Dendritic cell treated with granulocyte-macrophage colony-stimulating factor and Interleukin-4, amounts not matched to agents 40 ng/mL and 50 ng/mL, for 4 days (primary cell): Measurements from ENCODE around the gene FAM107B.
"Not testable (repeated sequence)": the region's sequence is repeated elsewhere in the genome, so short reads cannot be mapped to it uniquely, and the experiment has no call there.

ENCODE experiments used
- H3K27ac Mint-ChIP-seq: one replicate; pipeline ENCODE4 v1.8.0; 2022; ENCODE audit warnings: mild to moderate bottlenecking, mixed read lengths
- H3K27me3 Mint-ChIP-seq: one replicate; pipeline ENCODE4 v1.8.0; 2022; ENCODE audit warnings: mild to moderate bottlenecking, mixed read lengths
- H3K36me3 Mint-ChIP-seq: one replicate; pipeline ENCODE4 v1.8.0; 2022; ENCODE audit warnings: low read depth, mixed read lengths
- H3K4me1 Mint-ChIP-seq: one replicate; pipeline ENCODE4 v1.8.0; 2022; ENCODE audit warnings: low read depth, mixed read lengths
- H3K4me3 Mint-ChIP-seq: one replicate; pipeline ENCODE4 v1.8.0; 2022; ENCODE audit warnings: mild to moderate bottlenecking, moderate library complexity, mixed read lengths
- H3K9me3 Mint-ChIP-seq: one replicate; pipeline ENCODE4 v1.8.0; 2022; ENCODE audit warnings: mixed read lengths
- intact Hi-C: fragments of 100-400 bp; cut with micrococcal nuclease; formaldehyde crosslinking; loops from one replicate; pipeline ENCODE4 v1.15.0; 2022

The FAM107B gene

GRCh38 chr10:14736600-14737081 is 38.1 kb downstream of the FAM107B start:
- H3K36me3 Mint-ChIP-seq = no peaks in the 10 kb centered on the region
- no peak overlapping the region for H3K4me3 Mint-ChIP-seq
- H3K27ac Mint-ChIP-seq = peak overlapping the region; percentile 15
- intact Hi-C loops = no loop called here
- no peaks in the 10 kb centered on the region for H3K9me3 Mint-ChIP-seq
- H3K27me3 Mint-ChIP-seq = peaks cover 16% of the 10 kb centered on the region
- H3K4me1 Mint-ChIP-seq = peaks cover 37% of the 10 kb centered on the region

DNA sequence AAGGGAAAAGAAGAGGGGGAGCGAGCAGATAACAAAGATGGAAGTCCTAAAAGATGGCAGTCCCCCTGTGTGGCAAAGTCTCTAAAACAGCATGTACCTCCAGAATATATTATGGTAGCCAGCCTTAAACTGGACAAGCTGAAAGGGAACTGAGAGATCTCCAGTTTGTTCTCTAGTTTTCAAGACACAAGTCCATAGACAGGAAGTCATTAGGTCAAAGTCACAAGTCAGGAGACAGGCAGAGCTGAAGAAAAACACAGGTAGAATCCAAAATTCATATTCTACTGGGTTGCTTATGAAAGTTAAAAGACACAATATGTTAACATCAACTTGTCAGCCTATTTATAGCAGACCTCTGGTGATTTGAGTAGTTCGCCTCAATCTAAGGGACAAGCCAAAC is 38.7 kb downstream of the FAM107B start:
- Mint-ChIP-seq H3K27ac (no peak overlapping the region), H3K9me3 (no peaks in the 10 kb centered on the region), H3K4me3 (no peak overlapping the region), H3K27me3 (peaks cover 14% of the 10 kb centered on the region), H3K4me1 (peaks cover 33% of the 10 kb centered on the region), H3K36me3 (no peaks in the 10 kb centered on the region)
- intact Hi-C loops = no loop called here

- intact Hi-C loops = no loop called here
- H3K27ac Mint-ChIP-seq = no peak overlapping the region
- H3K4me1 Mint-ChIP-seq = peaks cover 31% of the 10 kb centered on the region
- no peaks in the 10 kb centered on the region for H3K36me3 Mint-ChIP-seq
- no peak overlapping the region for H3K4me3 Mint-ChIP-seq
- peaks cover 30% of the 10 kb centered on the region for H3K27me3 Mint-ChIP-seq
- H3K9me3 Mint-ChIP-seq = no peaks in the 10 kb centered on the region
Observed at GRCh38 chr10:14731875-14732512, 42.7 kb downstream of the FAM107B start.

GRCh38 chr10:14728346-14728745 is 46.4 kb downstream of the FAM107B start:
- Mint-ChIP-seq H3K4me3 (no peak overlapping the region), H3K27ac (peak overlapping the region; percentile 39), H3K9me3 (no peaks in the 10 kb centered on the region), H3K27me3 (peaks cover 47% of the 10 kb centered on the region), H3K4me1 (peaks cover 19% of the 10 kb centered on the region), H3K36me3 (no peaks in the 10 kb centered on the region)
- intact Hi-C loops = no loop called here

DNA sequence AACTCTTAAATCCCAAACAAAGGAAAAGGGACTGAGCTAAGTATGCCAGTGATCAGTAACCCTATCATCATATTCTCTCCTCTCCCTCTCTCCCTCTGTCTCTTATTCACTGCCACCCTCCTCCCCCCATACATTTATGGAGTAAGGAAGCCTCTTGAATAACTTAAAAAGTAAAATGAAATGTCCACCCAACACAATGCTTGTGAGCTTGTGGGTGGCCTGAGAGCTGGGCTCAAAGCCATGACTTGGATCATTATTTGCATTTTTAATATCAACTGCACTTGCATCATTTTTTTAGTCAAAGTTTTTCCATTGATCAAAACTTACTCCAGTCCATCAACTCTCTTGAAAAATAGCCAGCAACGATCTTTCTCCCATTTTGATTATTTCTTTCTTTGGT is 46.8 kb downstream of the FAM107B start:
- intact Hi-C loops = no loop called here
- Mint-ChIP-seq H3K36me3 (no peaks in the 10 kb centered on the region), H3K4me3 (no peak overlapping the region), H3K27me3 (peaks cover 51% of the 10 kb centered on the region), H3K9me3 (no peaks in the 10 kb centered on the region), H3K4me1 (peaks cover 19% of the 10 kb centered on the region), H3K27ac (peak overlapping the region; percentile 39)

DNA sequence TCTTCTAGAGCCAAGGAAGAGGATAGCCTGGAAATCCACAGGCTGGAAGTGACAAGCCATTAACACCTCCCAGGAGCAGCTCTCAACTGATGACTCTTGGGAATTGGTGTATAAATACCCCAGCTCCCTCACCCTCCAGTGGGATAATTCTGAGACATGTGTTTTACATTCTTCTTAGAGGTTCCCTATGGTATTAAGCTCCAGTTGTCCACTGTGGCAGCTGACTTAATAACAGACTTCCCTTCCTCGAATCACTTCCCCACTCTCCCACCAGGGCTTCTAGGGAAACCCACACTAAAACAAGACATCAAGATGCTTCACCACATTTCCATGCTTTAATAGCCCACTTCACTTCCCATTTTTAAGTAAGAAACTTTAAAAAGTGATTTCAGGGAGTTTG is 47.2 kb downstream of the FAM107B start:
- Mint-ChIP-seq H3K4me1 (peaks cover 19% of the 10 kb centered on the region), H3K36me3 (no peaks in the 10 kb centered on the region), H3K27me3 (peaks cover 53% of the 10 kb centered on the region), H3K4me3 (no peak overlapping the region), H3K9me3 (no peaks in the 10 kb centered on the region), H3K27ac (peak overlapping the region; percentile 39)
- intact Hi-C loops = no loop called here

DNA sequence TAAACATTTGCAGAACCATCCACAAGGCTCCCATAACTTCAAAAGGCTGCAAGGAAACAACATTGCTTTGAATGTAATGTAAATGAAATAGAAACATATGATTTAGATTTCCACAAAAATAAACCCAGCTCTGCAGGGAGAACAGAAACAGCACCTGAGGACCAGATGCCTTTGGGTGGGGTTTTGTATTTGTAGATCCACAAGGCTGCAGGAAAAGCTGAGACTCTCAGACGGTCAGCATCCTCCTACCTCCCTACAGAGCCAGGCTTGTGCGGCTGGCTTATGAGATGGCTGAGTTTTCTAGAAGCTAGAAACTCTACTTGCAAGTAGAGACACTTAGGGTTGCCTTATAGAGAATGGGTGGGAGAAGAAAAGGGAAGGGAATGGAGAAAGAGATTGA is 49.8 kb downstream of the FAM107B start:
- intact Hi-C loops = no loop called here

DNA sequence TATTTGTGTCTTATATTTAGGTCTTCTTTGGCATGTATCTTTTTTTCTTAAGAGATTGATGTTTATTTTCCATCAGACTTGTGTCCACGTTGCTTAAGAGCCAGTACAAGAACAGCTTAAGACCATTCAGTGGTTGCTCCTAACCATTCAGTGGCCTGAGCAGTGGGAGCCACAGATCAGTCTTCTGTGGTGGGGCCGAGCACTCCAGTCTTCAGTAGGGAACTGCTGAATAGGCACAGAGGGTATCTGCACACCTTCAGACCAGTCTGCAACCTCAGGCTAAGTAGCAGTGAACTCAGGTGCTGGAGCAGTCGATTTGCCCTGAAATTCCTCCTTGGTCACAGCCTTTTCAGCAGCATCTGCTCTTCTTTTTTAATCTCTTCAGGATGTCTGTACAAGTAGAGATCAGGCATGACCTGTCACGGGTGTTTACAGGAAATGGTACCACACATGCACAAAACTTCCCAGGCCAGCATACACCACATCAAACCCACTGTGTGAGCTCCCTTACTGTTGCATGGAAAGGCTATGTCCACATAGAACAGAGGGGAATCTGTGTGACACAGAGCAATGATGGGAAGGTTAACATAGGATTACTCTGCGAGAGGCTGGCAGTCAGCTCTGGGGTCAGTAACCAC is 51.5 kb downstream of the FAM107B start:
- Mint-ChIP-seq H3K36me3 (no peaks in the 10 kb centered on the region), H3K27me3 (peaks cover 45% of the 10 kb centered on the region), H3K4me1 (peaks cover 16% of the 10 kb centered on the region), H3K4me3 (no peak overlapping the region), H3K9me3 (no peaks in the 10 kb centered on the region), H3K27ac (no peak overlapping the region)
- intact Hi-C loops = no loop called here

More for the DNA sequence above, 49.8 kb downstream of the FAM107B start:
- Mint-ChIP-seq H3K27ac (no peak overlapping the region), H3K4me1 (peaks cover 19% of the 10 kb centered on the region), H3K4me3 (no peak overlapping the region), H3K27me3 (peaks cover 43% of the 10 kb centered on the region), H3K36me3 (no peaks in the 10 kb centered on the region), H3K9me3 (no peaks in the 10 kb centered on the region)

- intact Hi-C loops = no loop called here
- no peak overlapping the region for H3K27ac Mint-ChIP-seq
Observed at GRCh38 chr10:14717552-14717951, 57.1 kb downstream of the FAM107B start.

GRCh38 chr10:14712991-14713424 is 61.7 kb downstream of the FAM107B start:
- H3K27me3 Mint-ChIP-seq = peaks cover 12% of the 10 kb centered on the region
- peaks cover 1% of the 10 kb centered on the region for H3K4me1 Mint-ChIP-seq
- no peaks in the 10 kb centered on the region for H3K36me3 Mint-ChIP-seq
- intact Hi-C loops = no loop called here
- H3K9me3 Mint-ChIP-seq = no peaks in the 10 kb centered on the region
- no peak overlapping the region for H3K27ac Mint-ChIP-seq
- no peak overlapping the region for H3K4me3 Mint-ChIP-seq

More at GRCh38 chr10:14717552-14717951, 57.1 kb downstream of the FAM107B start:
- H3K9me3 Mint-ChIP-seq = no peaks in the 10 kb centered on the region
- no peak overlapping the region for H3K4me3 Mint-ChIP-seq
- peaks cover 24% of the 10 kb centered on the region for H3K27me3 Mint-ChIP-seq
- no peaks in the 10 kb centered on the region for H3K36me3 Mint-ChIP-seq
- peaks cover 5% of the 10 kb centered on the region for H3K4me1 Mint-ChIP-seq

DNA sequence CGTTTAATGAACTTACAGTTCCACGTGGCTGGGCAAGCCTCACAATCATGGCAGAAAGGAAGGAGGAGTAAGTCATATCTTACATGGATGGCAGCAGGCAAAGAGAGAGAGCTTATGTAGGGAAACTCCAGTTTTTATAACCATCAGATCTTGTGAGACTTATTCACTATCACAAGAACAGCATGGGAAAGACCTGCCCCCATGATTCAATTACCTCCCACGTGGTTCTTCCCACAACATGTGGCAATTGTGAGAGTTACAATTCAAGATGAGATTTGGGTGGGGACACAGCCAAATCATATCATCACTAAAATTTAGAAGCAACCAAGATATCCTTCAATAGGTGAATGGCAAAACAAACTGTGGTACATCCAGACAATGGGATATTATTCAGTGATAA is 65.4 kb downstream of the FAM107B start:
- H3K9me3 Mint-ChIP-seq, H3K27ac Mint-ChIP-seq, H3K4me3 Mint-ChIP-seq, H3K36me3 Mint-ChIP-seq, intact Hi-C loops: not testable (repeated sequence)
- Mint-ChIP-seq H3K27me3 (peaks cover 18% of the 10 kb centered on the region), H3K4me1 (peaks cover 11% of the 10 kb centered on the region)

DNA sequence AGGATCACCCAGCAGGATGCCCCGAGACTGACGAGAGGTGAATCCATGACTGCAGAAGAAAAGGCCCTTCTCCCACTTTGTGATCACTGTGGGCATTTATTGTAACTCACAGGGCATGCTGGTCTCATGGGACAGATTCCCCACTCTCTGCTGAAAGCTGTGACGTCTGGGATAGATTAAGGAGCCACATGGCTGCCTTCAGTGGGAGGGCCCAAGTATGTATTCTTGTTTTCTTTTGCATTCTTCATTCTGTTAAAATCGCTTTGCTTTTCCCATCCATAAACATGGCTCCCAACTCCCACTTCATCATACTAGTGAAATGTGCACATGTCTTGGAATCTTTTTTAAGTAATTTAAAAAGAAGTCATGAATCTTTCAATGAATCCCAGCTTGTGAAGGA is 67.2 kb downstream of the FAM107B start:
- no peak overlapping the region for H3K27ac Mint-ChIP-seq
- no peaks in the 10 kb centered on the region for H3K9me3 Mint-ChIP-seq
- H3K4me3 Mint-ChIP-seq = no peak overlapping the region
- intact Hi-C loops = no loop called here
- peaks cover 24% of the 10 kb centered on the region for H3K27me3 Mint-ChIP-seq
- H3K36me3 Mint-ChIP-seq = no peaks in the 10 kb centered on the region
- H3K4me1 Mint-ChIP-seq = peaks cover 17% of the 10 kb centered on the region

DNA sequence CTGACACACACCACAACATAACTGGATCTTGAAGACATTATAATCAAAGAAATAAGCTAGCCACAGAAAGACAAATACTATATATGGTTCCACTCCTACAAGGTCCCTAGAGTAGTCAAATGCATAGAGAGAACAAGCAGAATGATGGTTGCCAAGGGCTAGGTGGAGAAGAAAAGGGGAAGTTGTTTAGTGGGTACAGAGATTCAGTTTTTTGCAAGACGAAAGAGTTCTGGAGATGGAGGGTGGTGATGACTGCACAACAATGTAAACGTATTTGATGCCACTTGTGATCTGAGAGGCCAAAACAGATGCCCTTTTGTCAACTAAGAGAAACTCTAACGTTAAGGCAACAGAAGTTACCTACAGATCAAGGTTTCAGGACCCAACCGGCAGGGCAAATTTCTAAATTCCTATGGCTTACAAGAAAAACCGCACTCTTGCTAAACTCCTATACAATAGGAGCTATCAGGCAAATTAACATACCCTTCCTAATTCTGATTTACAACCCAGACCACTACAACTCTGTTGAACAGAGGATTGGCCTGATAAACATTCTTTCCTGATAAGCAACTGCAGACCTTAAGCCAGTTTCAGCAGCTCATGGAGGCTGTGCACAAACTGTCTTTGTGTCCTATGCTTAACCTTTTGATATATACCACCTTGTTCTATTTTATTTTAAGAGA is 69.0 kb downstream of the FAM107B start:
- no peaks in the 10 kb centered on the region for H3K36me3 Mint-ChIP-seq
- no peaks in the 10 kb centered on the region for H3K9me3 Mint-ChIP-seq
- H3K27me3 Mint-ChIP-seq = peaks cover 28% of the 10 kb centered on the region
- H3K4me3 Mint-ChIP-seq = no peak overlapping the region
- no peak overlapping the region for H3K27ac Mint-ChIP-seq
- peaks cover 17% of the 10 kb centered on the region for H3K4me1 Mint-ChIP-seq
- intact Hi-C loops = no loop called here

DNA sequence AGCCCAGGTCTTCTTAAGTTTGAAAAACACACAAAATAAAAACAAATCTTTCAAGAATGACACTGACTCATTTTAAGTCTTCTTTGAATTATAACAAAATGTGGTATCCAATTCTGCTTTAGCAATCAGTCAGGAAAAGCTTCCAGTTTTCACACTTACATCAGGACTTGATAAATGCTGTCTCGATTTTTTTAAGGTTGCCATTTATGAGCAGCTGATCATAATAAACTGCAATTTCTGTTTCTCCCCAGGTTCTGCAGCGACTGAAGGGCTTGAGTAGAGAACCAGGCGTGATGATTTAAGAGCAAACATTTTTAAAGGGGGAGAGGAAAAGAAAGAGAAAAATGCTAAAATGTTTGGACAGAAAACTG is 71.1 kb downstream of the FAM107B start:
- Mint-ChIP-seq H3K27me3 (peaks cover 43% of the 10 kb centered on the region), H3K36me3 (no peaks in the 10 kb centered on the region), H3K4me1 (peaks cover 17% of the 10 kb centered on the region), H3K27ac (no peak overlapping the region), H3K4me3 (no peak overlapping the region), H3K9me3 (no peaks in the 10 kb centered on the region)
- intact Hi-C loops = no loop called here
